Neural progenitor cell (in vitro differentiated cells): ENCODE data around the gene SMOC2. TPM values are rescaled to one million over a fixed set of nuclear protein-coding genes. Genes with fewer than 3 reads are reported as not detected.
A peak's percentile ranks its signal among the peaks of the same experiment; 100 is the strongest.

Experiments used
- DNase-seq: peaks from one replicate; pipeline ENCODE4 v3.0.0-alpha.2; 2016; ENCODE audit warnings: low spot score
- H2AFZ ChIP-seq: fragments of 200-600 bp; sonication (generic); replicated peaks from 2 replicates; pipeline ENCODE4 v1.6.1; 2016; ENCODE audit warnings: antibody characterized with exemption
- H3F3A ChIP-seq: fragments of 200-600 bp; sonication (generic); 2 replicates; pipeline ENCODE4 v1.6.1; 2016; ENCODE audit warnings: antibody characterized with exemption, low read depth
- H3K27ac ChIP-seq: fragments of 200-600 bp; sonication (generic); 2 replicates; pipeline ENCODE4 v1.5.1; 2016; ENCODE audit warnings: mild to moderate bottlenecking
- H3K27me3 ChIP-seq: fragments of 200-600 bp; sonication (generic); 2 replicates; pipeline ENCODE4 v1.6.1; 2016; ENCODE audit warnings: mild to moderate bottlenecking, moderate library complexity
- H3K36me3 ChIP-seq: fragments of 200-600 bp; sonication (generic); 2 replicates; pipeline ENCODE4 v1.5.1; 2016
- H3K4me1 ChIP-seq: fragments of 200-600 bp; sonication (generic); 2 replicates; pipeline ENCODE4 v1.6.1; 2016; ENCODE audit warnings: mixed run types
- H3K4me2 ChIP-seq: fragments of 200-600 bp; sonication (generic); 2 replicates; pipeline ENCODE4 v1.6.1; 2016
- H3K4me3 ChIP-seq: fragments of 200-600 bp; sonication (generic); 2 replicates; pipeline ENCODE4 v1.5.1; 2016
- H3K79me2 ChIP-seq: fragments of 200-600 bp; sonication (generic); 2 replicates; pipeline ENCODE4 v1.6.1; 2016; ENCODE audit warnings: low read depth
- H3K9ac ChIP-seq: fragments of 200-600 bp; sonication (generic); 2 replicates; pipeline ENCODE4 v1.6.1; 2016
- H3K9me3 ChIP-seq: fragments of 200-600 bp; sonication (generic); 2 replicates; pipeline ENCODE4 v1.5.1; 2016; ENCODE audit warnings: low read depth
- H4K20me1 ChIP-seq: fragments of 200-600 bp; sonication (generic); 2 replicates; pipeline ENCODE4 v1.6.1; 2016; ENCODE audit warnings: low read depth
- H3K27ac Mint-ChIP-seq: 3 replicates; pipeline ENCODE4 v1.8.0; 2021; ENCODE audit warnings: mixed read lengths
- H3K27me3 Mint-ChIP-seq: 2 replicates; pipeline ENCODE4 v1.8.0; 2022; ENCODE audit warnings: low read depth, mild to moderate bottlenecking, inconsistent platforms, moderate library complexity, mixed read lengths; ENCODE audit not compliant: insufficient read depth
- H3K36me3 Mint-ChIP-seq: 3 replicates; pipeline ENCODE4 v1.8.0; 2021; ENCODE audit warnings: mixed read lengths
- H3K4me1 Mint-ChIP-seq: 3 replicates; pipeline ENCODE4 v1.8.0; 2021; ENCODE audit warnings: mixed read lengths
- H3K4me3 Mint-ChIP-seq: 3 replicates; pipeline ENCODE4 v1.8.0; 2021; ENCODE audit warnings: mild to moderate bottlenecking, moderate library complexity, mixed read lengths
- H3K9me3 Mint-ChIP-seq: 3 replicates; pipeline ENCODE4 v1.8.0; 2020; ENCODE audit warnings: mixed read lengths
- CTCF ChIP-seq: fragments of 200-600 bp; sonication (generic); IDR thresholded peaks from 2 replicates; pipeline ENCODE4 v1.5.1; 2017; ENCODE audit warnings: antibody characterized with exemption, mild to moderate bottlenecking
- EZH2 ChIP-seq: fragments of 200-600 bp; sonication (generic); IDR thresholded peaks from 2 replicates; pipeline ENCODE4 v1.6.1; 2017; ENCODE audit warnings: antibody characterized with exemption, mild to moderate bottlenecking, moderate library complexity
- EZH2phosphoT487 ChIP-seq: fragments of 200-600 bp; sonication (generic); IDR thresholded peaks from 2 replicates; pipeline ENCODE4 v1.6.1; 2017; ENCODE audit warnings: antibody characterized with exemption
- total RNA-seq: library from RNA; depleted of rRNA; stranded (reverse); fragments of >200 nt; gene quantifications from 2 replicates; pipeline ENCODE4 v1.2.3, GENCODE V29; 2015; ENCODE audit warnings: low replicate concordance

SMOC2 gene
- total RNA-seq, 1 donor from 2014 or later, result 0.75 TPM

DNA sequence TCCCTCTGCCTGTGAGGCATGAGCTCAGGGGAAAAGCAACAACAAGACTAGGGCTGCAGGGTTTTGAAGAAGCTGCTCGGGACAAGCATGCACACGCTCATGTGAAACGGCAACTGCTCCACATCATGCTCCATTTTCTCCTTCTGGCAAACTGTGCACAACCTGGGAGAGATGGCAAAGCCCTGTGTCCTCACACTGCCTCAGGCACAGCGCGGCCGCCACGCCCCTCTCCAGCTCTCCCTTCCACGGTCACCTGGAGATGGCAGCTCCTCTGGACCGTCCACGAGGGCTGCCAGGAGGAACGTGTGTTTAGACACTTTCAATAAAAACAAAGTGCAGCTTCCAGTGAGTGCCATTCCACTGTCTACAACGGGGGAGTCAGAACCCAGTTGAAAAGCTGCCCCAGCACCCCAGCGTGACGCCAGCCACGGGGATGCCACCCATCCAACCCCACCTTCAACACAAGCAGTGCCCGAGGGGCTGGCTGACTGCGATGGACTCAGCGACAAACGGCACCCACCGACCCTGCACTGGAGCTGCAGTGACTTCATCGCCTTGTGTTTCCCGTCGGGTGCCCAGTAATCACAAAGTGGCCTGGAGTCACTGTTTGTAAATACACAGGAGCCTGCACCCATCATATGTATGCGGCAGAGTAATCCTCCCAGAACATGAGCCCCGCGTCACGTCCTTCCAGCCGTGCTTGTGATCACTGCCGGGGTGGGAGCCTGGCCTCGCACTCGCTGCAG is 16.1 kb downstream of the SMOC2 start:
- Histone ChIP-seq H3K9ac (no peak overlapping the region), H3F3A (no peaks in the 10 kb centered on the region), H3K36me3 (no peaks in the 10 kb centered on the region), H3K27ac (no peak overlapping the region), H3K9me3 (no peaks in the 10 kb centered on the region), H3K27me3 (no peaks in the 10 kb centered on the region), H4K20me1 (no peaks in the 10 kb centered on the region), H2AFZ (no peak overlapping the region), H3K79me2 (no peaks in the 10 kb centered on the region), H3K4me3 (no peak overlapping the region), H3K4me2 (no peak overlapping the region), H3K4me1 (peaks cover 10% of the 10 kb centered on the region)
- Mint-ChIP-seq H3K36me3 (no peaks in the 10 kb centered on the region), H3K4me1 (peaks cover 23% of the 10 kb centered on the region), H3K27me3 (peaks cover 2% of the 10 kb centered on the region), H3K27ac (no peak overlapping the region), H3K4me3 (no peak overlapping the region), H3K9me3 (peaks cover 2% of the 10 kb centered on the region)
- DNase-seq, result no peak
- TF ChIP-seq EZH2 (no peak), CTCF (no peak), EZH2phosphoT487 (no peak)

GRCh38 chr6:168457653-168457934 is 16.6 kb downstream of the SMOC2 start:
- Histone ChIP-seq H3K4me1 (peaks cover 5% of the 10 kb centered on the region), H3K79me2 (no peaks in the 10 kb centered on the region), H2AFZ (no peak overlapping the region), H3K9me3 (no peaks in the 10 kb centered on the region), H3K9ac (no peak overlapping the region), H3K27me3 (no peaks in the 10 kb centered on the region), H3K36me3 (no peaks in the 10 kb centered on the region), H3F3A (no peaks in the 10 kb centered on the region), H3K27ac (no peak overlapping the region), H4K20me1 (no peaks in the 10 kb centered on the region), H3K4me3 (no peak overlapping the region), H3K4me2 (no peak overlapping the region)
- Mint-ChIP-seq H3K36me3 (no peaks in the 10 kb centered on the region), H3K27ac (peak overlapping the region; percentile 93), H3K4me1 (peaks cover 18% of the 10 kb centered on the region), H3K9me3 (peaks cover 2% of the 10 kb centered on the region), H3K27me3 (peaks cover 2% of the 10 kb centered on the region), H3K4me3 (peak overlapping the region; percentile 65)
- no peak for DNase-seq
- TF ChIP-seq CTCF, result no peak
- TF ChIP-seq EZH2, result no peak
- no peak for TF ChIP-seq EZH2phosphoT487

GRCh38 chr6:168458101-168458500 is 17.1 kb downstream of the SMOC2 start:
- H3K4me3 ChIP-seq, result no peak overlapping the region
- H3K4me1 ChIP-seq, result no peaks in the 10 kb centered on the region
- no peaks in the 10 kb centered on the region for H3K79me2 ChIP-seq
- no peak overlapping the region for H3K27ac ChIP-seq
- no peak overlapping the region for H3K4me2 ChIP-seq
- no peaks in the 10 kb centered on the region for H4K20me1 ChIP-seq
- H3K27me3 ChIP-seq, result no peaks in the 10 kb centered on the region
- TF ChIP-seq EZH2phosphoT487 (no peak), CTCF (no peak), EZH2 (no peak)
- Mint-ChIP-seq H3K4me1 (peaks cover 13% of the 10 kb centered on the region), H3K9me3 (peaks cover 2% of the 10 kb centered on the region), H3K4me3 (no peak overlapping the region), H3K27ac (no peak overlapping the region), H3K36me3 (no peaks in the 10 kb centered on the region), H3K27me3 (peaks cover 2% of the 10 kb centered on the region)
- H3K36me3 ChIP-seq, result no peaks in the 10 kb centered on the region
- no peak overlapping the region for H2AFZ ChIP-seq
- no peak overlapping the region for H3K9ac ChIP-seq
- no peaks in the 10 kb centered on the region for H3K9me3 ChIP-seq
- no peak for DNase-seq
- no peaks in the 10 kb centered on the region for H3F3A ChIP-seq
